OCI-LY7 (cell line): ENCODE measurements around the gene SLC39A7. TPM values are rescaled to one million over a fixed set of nuclear protein-coding genes. Genes with fewer than 3 reads are reported as not detected.
A peak's percentile ranks its signal among the peaks of the same experiment; 100 is the strongest.

ENCODE experiments used
- BruUV-seq: library from RNA; stranded (reverse); fragments of 400-500 nt; replicated peaks from 2 replicates; lab custom pipeline; 2021; lab: Mats Ljungman, UMichigan
- CTCF ChIA-PET: fragments of 300-600 bp; sonication (Branson Sonifier 250); formaldehyde crosslinking; loops from one replicate; lab custom pipeline; 2022; ENCODE audit warnings: antibody characterized with exemption; ENCODE audit not compliant: unreplicated experiment; lab: Charles Lee
- POLR2A ChIA-PET: fragments of 300-600 bp; sonication (Branson Sonifier 250); formaldehyde crosslinking; loops from one replicate; lab custom pipeline; 2022; ENCODE audit warnings: antibody characterized with exemption; lab: Charles Lee
- DNase-seq: peaks from one replicate; pipeline ENCODE4 v3.0.0-alpha.2; 2015; ENCODE audit warnings: low spot score
- H2AFZ ChIP-seq: fragments of 200-600 bp; sonication (generic), shearing (Covaris generic); 2 replicates; pipeline ENCODE4 v1.6.1; 2014; ENCODE audit warnings: mild to moderate bottlenecking, antibody characterized with exemption, low read length, moderate library complexity
- H3K27ac ChIP-seq: fragments of 200-600 bp; sonication (generic); 2 replicates; pipeline ENCODE4 v1.5.1; 2014; ENCODE audit warnings: mixed run types, low read depth, mild to moderate bottlenecking, moderate library complexity, low read length, inconsistent platforms; ENCODE audit not compliant: poor library complexity, severe bottlenecking
- H3K36me3 ChIP-seq: fragments of 200-600 bp; sonication (generic); 2 replicates; pipeline ENCODE4 v1.6.1; 2014; ENCODE audit warnings: mild to moderate bottlenecking, antibody characterized with exemption, low read length, moderate library complexity, mixed read lengths; ENCODE audit not compliant: insufficient read depth
- H3K4me1 ChIP-seq: fragments of 200-600 bp; sonication (generic); 2 replicates; pipeline ENCODE4 v1.5.1; 2014; ENCODE audit warnings: mild to moderate bottlenecking, low read length; ENCODE audit not compliant: insufficient read depth, poor library complexity, severe bottlenecking
- H3K4me2 ChIP-seq: fragments of 200-600 bp; sonication (generic); 2 replicates; pipeline ENCODE4 v1.6.1; 2014; ENCODE audit warnings: mild to moderate bottlenecking, low read length
- H3K4me3 ChIP-seq: fragments of 200-600 bp; sonication (generic); 2 replicates; pipeline ENCODE4 v1.5.1; 2014; ENCODE audit warnings: mild to moderate bottlenecking, low read depth, low read length; ENCODE audit not compliant: poor library complexity, severe bottlenecking
- H3K79me2 ChIP-seq: fragments of 200-600 bp; sonication (generic); 2 replicates; pipeline ENCODE4 v1.6.1; 2016; ENCODE audit warnings: low read depth, mild to moderate bottlenecking, low read length, moderate library complexity, mixed read lengths; ENCODE audit not compliant: insufficient read depth
- H3K9me2 ChIP-seq: fragments of 200-600 bp; sonication (generic); 2 replicates; pipeline ENCODE4 v1.6.1; 2016; ENCODE audit warnings: mild to moderate bottlenecking, low read length, mixed read lengths; ENCODE audit not compliant: insufficient read depth
- H3K9me3 ChIP-seq: fragments of 200-600 bp; sonication (generic); 2 replicates; pipeline ENCODE4 v1.6.1; 2014; ENCODE audit warnings: mild to moderate bottlenecking, mixed run types, low read length, mixed read lengths
- H4K20me1 ChIP-seq: fragments of 200-600 bp; sonication (generic); 2 replicates; pipeline ENCODE4 v1.6.1; 2014; ENCODE audit warnings: mild to moderate bottlenecking, antibody characterized with exemption, low read length, moderate library complexity, mixed read lengths; ENCODE audit not compliant: insufficient read depth
- CTCF ChIP-seq: fragments of 200-600 bp; sonication (generic); conservative IDR thresholded peaks from 2 replicates; pipeline ENCODE4 v1.5.1; 2014; ENCODE audit warnings: mild to moderate bottlenecking, antibody characterized with exemption, low read length, moderate library complexity, mixed read lengths
- EZH2phosphoT487 ChIP-seq: fragments of 200-600 bp; sonication (generic); IDR thresholded peaks from 2 replicates; pipeline ENCODE4 v1.6.1; 2018; ENCODE audit warnings: low read depth, borderline replicate concordance, mild to moderate bottlenecking, mixed run types, antibody characterized with exemption, low read length, moderate library complexity, mixed read lengths
- intact Hi-C: fragments of 100-400 bp; cut with micrococcal nuclease; formaldehyde crosslinking; loops from one replicate; pipeline ENCODE4 v1.10.0; 2022; ENCODE audit not compliant: unreplicated experiment
- total RNA-seq, 2 experiments: library from RNA; depleted of rRNA in 1 of 2; stranded (reverse); fragments of >200 nt in 1 of 2; shearing (Covaris generic) in 1 of 2; gene quantifications; 2 replicates each; pipeline ENCODE4 v1.2.3, GENCODE V29; 2014 to 2022

SLC39A7 gene
- total RNA-seq, 2 experiments from 2014 or later: 22.9 to 53.2 TPM

DNA sequence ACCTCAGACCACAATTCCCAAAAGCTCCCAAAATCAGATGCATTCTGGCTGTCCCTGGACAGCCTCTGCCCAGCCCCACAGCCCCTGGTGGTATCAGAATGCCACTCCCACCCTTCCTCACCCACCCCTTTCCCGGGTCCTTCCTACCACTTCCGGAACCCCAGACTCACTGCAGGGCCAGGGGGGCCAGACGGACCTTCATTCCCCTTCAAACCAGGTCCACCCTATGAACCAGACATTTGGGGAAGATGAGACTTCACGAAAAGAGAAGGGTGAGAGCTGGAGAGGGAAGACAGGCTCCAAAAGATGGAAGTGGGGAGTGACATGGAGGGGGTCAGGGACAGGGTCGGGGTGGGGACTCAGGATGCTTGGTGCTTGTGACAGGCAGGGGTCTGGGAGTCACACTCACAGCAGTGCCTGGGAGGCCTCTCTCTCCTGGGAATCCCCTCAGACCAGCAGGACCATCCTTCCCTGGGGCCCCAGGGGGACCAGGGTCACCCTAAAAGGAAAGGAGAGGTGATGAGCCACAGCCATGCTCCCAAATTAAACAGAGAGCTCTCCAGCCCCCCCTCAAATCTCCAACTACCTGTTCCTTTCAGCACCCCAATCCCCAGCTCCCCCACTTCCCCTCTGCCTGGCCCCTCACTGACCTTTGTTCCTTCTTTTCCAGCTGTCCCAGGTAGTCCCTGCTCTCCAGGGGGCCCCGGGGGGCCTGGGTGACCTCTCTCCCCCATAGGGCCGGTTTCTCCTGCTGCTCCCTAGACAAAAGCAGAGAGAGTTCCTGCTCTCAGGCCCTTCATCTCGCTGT is 28.6 kb upstream of the SLC39A7 start:
- Histone ChIP-seq H3K27ac (no peak overlapping the region), H3K9me2 (no peaks in the 10 kb centered on the region), H3K4me2 (no peak overlapping the region), H4K20me1 (no peaks in the 10 kb centered on the region), H3K4me1 (peaks cover 4% of the 10 kb centered on the region), H2AFZ (no peak overlapping the region), H3K4me3 (no peak overlapping the region), H3K9me3 (no peaks in the 10 kb centered on the region), H3K79me2 (no peaks in the 10 kb centered on the region), H3K36me3 (no peaks in the 10 kb centered on the region)
- no peak for DNase-seq
- TF ChIP-seq EZH2phosphoT487 (no peak), CTCF (no peak)
- ChIA-PET CTCF (no interaction called here), POLR2A (no interaction called here)
- no TSS peak for BruUV-seq
- intact Hi-C loops: no loop called here

GRCh38 chr6:33172688-33173534 is 27.8 kb upstream of the SLC39A7 start:
- no peaks in the 10 kb centered on the region for H3K9me2 ChIP-seq
- no peaks in the 10 kb centered on the region for H3K36me3 ChIP-seq
- peak; percentile 35 for DNase-seq
- peak; percentile 79 for TF ChIP-seq CTCF
- no peak for TF ChIP-seq EZH2phosphoT487
- H4K20me1 ChIP-seq: no peaks in the 10 kb centered on the region
- intact Hi-C loops: no loop called here
- H3K4me3 ChIP-seq: no peak overlapping the region
- no peak overlapping the region for H2AFZ ChIP-seq
- no peaks in the 10 kb centered on the region for H3K79me2 ChIP-seq
- ChIA-PET CTCF (no interaction called here), POLR2A (interaction anchor here (1.0 kb wide), 1 partner anchor 281 kb away, joined by 3 read pairs; the partner anchor contains the start of gene ZBTB9)
- H3K4me2 ChIP-seq: no peak overlapping the region
- no TSS peak for BruUV-seq
- no peaks in the 10 kb centered on the region for H3K9me3 ChIP-seq
- H3K27ac ChIP-seq: no peak overlapping the region
- peaks cover 4% of the 10 kb centered on the region for H3K4me1 ChIP-seq
